NCI-H2081 (cell line): Measurements from ENCODE around the gene AGAP6.
"Not testable (repeated sequence)": the region's sequence is repeated elsewhere in the genome, so short reads cannot be mapped to it uniquely, and the experiment has no call there.

ENCODE experiments used
- DNase-seq, 2 experiments: peaks; one replicate each; lab custom pipeline; 2025; lab: John Stamatoyannopoulos, UW

The AGAP6 gene

DNA sequence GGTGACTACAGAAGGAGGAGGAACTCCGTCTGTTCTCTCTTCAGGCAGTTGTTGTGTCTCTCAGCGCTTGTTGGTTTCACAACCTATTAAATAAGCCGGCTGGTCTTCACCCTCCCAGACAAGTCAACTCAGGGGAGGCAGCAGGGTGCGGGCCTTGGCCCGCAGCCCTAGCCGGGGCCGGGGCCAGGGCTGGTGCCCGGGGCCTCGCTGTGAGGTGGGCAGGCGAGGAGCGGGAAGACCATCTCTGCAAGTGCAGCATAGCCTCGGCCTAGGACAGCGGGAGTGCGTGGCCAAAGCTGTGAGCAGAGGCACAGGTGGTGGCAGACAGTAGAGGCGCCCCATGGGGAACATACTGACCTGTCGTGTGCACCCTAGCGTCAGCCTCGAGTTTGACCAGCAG, at the start of gene AGAP6:
AGAP6 (plus strand) TSS at position 31 of the 400 bp plus-strand sequence; CDS start at position 341, 310 bp downstream.
- DNase-seq = not testable (repeated sequence)

DNA sequence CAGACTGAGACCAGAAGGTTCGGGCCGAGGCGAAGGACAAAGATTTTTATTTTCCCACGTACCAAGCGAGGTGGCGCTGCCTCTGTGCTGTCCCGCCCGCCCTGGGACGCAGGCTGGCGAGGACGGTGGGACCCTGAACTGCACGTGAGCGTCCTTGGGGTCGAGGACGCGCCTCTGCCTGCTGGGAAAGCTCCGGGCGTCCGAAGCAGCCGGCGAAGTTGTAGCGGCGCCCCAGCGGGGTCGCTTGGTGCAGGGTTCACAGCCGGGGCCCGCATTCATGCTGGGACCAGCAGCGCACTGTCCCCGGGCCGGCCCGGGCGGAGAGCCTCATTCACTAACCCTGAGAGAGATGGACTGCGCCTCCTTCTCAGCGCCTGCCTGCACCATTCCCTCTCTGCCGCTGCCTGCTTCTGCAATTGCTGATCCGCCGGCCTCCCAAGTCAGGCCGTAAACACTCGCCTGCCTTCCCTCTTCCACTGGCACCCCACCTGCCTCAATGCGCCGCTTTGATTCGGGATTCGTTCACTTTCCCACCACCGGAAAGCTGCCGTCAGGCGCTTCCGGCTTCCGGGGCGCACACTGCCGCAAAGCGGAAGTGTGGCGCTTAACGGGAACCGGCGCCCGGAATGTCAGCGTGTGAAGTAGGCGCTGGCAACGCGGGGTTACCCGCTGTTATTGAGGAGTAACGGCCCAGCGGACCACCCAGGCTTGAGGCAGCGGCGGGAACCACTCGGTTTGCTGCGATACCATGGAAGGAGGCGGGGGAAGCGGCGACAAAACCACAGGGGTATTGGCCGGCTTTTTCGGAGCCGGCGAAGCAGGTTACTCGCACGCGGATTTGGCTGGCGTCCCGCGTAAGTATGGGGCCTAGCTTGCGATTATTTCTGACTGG, 46.5 kb upstream of the AGAP6 start, which contains the start of the genes PARG and TIMM23B:
PARG (minus strand) TSS at position 581 of the 892 bp plus-strand sequence; CDS start at position 279, 302 bp downstream.
TIMM23B (plus strand) TSS at position 607 of the 892 bp plus-strand sequence; CDS start at position 749, 142 bp downstream.
- DNase-seq = peak; percentile 55 to 83

DNA sequence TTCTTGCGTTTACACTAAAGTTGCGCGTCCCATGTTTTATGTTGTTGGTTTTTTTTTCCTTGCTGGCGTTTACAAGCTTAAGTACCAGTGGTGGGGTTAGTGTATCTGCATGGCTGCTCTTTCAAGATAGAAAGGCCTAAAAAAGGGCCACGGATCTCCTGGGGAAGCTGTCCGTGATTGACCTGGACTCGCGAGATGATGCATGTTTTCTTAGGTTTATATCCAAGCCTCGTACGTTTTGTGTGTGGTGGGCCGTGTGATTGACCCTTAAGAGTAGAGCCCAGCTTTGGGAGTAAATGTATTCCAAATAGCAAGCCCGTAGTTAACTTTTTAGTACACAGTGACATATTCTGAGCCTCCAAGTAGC, 45.9 kb upstream of the AGAP6 start:
- not testable (repeated sequence) for DNase-seq

DNA sequence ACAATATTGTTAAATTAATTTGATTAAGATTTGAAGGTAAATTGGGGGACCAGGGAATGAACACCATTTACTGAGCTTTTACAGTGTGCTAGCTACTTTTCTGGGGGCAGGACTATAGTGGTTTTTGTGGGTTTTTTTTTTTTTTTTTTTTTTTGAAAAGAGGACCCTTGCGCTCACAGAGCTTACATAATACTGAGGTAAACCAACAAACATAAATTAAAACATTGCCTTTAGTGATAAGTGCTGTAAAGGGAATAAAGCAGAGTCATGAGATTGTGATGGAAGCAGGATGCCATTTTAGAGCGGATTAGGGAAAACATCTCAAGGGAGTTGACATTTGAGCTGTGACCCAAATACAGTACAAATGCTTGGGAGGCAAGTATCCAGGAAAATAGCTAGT, 44.6 kb upstream of the AGAP6 start:
- not testable (repeated sequence) for DNase-seq

DNA sequence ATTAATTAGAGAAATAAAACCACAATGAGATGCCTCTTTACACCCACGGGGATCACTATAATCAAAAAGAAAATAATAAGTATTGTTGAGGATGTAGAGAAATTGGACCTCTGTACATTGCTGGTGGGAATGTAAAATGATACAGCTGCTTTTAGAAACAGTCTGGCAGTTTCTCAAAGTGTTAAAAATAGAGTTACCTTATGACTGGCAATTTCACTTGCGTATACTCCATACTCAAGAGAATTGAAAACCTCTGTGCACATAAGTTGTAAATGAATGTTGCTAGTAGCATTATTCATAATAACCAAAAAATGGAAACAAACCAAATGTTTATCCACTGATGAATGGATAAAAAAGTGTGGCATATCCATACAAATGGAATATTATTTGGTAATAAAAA, 40.1 kb upstream of the AGAP6 start:
- DNase-seq = not testable (repeated sequence)

DNA sequence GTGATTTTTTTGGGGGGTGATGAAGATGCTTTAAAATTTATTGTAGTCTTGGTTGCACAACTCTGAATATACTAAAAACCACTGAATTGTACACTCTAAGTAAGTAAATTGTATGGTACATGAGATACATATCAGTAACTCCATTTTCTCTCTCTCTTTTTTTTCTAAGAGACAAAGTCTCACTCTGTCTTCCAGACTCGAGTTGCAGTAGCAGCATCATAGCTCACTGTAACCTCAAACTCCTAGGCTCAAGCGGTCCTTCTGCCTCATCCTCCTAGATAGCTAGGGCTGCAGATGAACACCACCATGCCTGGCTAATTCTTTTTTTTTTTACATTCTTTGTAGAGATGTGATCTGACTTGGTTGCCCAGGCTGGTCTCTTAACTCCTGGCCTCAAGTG, 39.5 kb upstream of the AGAP6 start:
- DNase-seq = not testable (repeated sequence)

DNA sequence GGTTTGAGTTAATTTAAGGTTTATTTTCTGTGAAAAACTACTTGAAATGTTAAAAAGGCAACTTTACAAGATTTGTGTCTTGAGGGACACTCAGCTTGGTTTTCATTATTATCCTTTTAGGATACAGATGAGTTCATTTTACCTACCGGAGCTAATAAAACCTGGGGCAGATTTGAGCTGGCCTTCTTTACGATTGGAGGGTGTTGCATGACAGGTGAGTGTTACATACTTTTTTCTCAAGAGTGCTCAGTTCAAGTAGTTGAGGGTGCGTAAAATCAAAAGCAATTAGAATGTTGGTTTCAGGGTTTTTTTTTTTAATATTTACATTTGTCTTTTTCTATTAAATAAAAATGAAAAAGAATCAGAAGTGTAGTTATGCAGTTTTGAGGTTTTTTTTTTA, 36.2 kb upstream of the AGAP6 start:
- not testable (repeated sequence) for DNase-seq

DNA sequence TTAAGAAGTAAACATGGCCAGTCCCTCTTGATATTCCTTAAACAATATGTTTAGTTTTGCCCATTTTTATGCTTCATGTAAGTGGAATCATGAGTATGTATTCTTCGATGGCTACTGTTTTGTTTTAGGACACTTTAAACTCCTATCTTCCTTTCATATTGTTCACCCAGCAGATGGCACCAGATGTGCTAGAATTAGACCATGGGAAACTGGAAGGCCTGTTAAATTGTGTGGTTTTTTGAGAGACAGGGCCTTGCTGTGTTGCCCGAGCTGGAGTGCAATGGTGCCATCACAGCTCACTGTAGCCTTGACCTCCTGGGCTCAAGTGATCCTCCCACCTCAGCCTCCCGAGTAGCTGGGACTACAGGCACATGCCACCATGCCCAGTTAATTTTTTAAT, 35.1 kb upstream of the AGAP6 start:
- DNase-seq = not testable (repeated sequence)

DNA sequence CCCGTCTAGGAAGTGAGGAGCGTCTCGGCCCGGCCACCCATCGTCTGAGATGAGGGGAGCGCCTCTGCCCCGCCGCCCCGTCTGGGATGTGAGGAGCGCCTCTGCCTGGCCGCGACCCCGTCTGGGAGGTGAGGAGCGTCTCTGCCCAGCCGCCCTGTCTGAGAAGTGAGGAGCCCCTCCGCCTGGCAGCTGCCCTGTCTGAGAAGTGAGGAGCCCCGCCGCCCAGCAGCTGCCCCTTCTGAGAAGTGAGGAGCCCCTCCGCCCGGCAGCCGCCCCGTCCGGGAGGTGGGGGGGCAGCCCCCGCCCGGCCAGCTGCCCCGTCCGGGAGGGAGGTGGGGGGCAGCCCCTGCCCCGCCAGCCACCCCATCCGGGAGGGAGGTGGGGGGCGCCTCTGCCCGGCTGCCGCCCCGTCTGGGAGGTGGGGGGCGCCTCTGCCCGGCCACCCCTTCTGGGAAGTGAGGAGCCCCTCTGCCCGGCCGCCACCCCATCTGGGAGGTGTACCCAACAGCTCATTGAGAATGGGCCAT, 17.8 kb upstream of the AGAP6 start:
- not testable (repeated sequence) for DNase-seq

DNA sequence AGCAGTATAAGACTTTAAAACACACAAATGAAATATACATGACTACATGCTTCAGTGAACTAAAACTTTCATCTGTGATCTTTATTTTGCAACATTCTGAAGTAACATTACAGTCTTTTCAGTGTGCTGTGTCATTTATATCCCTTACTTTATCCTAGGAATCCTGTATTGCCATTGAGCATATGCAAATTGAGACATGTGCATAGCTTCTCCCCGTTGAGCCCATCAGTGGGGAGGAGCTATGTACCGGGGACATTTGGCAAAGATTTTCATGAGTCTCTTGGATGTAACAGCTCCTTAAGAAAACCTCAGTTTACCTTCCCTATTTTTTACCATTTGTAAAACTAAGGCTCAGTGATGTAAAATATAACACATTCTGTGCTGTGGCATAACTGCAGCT, 16.7 kb upstream of the AGAP6 start:
- not testable (repeated sequence) for DNase-seq

DNA sequence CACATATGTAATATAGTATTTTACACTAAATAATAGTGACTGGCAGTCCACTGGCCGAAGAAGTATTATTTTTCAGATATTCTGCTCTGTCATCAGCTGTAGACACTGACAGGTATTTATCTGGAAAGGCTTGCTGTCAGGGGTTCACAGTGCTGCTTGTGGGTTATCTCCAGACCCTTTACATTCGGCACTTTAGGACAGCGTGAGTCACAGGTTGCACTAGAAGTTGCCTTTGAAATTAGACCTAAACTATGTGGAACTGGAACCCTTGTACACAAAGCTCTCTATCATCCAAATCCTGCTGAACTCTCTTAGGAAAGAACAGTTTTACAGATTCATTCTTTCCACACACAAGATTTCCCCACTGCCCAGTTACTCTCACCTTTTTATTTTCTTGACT, 16.1 kb upstream of the AGAP6 start:
- not testable (repeated sequence) for DNase-seq

DNA sequence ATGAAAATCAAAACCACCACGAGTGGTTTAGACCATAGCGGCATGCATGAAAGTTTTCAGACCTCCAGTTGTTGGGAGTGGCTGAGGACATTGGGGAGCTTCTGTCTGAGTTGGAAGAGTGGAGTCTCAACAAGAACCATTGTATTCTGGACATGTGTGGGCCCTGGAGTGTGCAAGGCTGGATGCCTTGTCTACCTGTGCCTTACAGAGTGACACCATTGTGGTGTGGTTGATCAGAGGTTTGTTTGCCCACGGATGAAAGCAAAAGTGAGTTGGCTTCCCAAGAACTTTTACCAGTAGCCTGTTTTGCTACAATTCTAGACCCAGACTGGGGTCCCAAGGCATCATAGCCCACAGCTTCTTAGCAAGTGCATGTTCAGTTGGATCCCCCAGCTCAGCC, 10.4 kb upstream of the AGAP6 start:
- not testable (repeated sequence) for DNase-seq

DNA sequence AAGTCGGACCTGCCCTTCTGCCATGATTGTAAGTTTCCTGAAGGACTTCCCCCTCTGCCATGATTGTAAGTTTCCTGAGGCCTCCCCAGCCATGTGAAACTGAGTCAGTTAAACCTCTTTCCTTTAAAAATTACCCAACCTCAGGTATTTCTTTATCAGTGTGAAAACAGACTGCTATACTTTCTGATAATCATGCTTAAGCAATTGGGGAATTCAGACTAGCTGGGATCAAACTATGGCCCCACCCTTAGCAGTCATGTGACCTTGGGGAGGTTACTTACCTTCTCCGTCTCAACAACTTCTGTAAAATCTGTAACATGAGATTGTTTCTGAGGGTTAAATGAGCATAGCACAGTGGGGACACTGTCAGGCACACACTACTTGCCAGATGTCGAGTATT, 999 bp upstream of the AGAP6 start:
- not testable (repeated sequence) for DNase-seq

DNA sequence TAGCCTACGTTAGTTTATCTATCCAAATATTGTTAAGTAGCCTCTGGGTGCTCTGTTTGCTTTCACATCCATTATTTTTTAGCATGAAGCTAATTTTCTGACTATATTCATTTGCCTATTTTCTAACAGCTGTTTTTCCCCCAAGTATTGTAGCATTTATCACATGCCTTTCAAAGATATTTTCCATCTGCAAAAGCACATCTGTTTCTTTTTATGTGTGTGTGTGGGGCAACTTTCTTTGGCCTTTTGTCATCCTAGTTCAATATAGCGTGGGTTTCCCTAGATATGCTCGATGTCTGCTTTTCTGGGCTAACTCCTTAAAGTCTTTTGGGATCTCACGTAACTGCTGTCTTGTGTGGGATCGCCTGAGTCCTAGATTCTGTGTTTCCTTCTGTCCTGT, 7.1 kb downstream of the AGAP6 start:
- DNase-seq = not testable (repeated sequence)

DNA sequence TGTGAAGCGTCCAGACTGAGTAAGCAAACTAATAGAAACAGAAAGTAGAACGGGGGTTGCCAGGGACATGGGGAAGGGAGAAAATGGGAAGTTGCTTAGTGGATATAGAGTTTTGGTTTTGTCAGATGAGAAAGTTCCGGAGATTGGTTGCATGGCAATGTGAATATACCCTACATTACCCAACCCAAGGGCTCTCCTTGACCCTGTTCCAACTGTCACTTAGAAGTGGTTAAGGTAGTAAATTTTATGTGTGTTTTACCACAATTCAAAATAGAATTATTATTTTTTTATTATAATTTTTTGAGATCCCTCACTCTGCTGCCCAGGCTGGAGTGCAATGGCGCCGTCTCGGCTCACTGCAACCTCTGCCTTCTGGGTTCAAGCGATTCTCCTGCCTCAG, 25.8 kb downstream of the AGAP6 start:
- not testable (repeated sequence) for DNase-seq

DNA sequence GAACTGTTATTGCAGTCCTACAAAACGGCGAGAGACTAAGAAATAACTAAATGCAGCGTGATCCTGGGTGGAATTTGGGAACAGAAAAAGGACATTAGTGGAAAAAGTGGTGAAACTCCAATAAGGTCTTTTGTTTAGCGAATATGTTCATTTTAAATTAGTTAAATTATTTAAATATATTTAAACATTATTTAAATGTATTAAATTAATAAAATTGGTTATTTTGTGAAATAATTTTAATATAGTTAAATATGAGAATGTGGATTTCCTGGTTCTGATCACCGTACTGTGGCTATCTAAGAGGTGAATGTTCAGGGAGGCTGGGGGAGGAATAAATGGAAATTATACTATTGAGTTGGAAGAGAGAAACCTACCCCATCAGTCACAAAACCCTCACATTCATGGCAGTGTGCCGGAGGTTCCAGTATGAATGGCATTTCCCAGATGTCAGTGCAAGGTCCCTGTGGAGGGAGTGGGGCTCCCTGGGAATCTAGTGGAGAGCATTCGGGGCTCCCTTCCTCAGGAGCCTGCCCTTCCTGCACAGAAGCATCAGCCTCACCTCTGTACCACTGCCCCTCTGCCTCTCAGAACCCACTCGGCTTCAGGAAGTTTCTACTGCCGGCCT, 27.5 kb downstream of the AGAP6 start:
- not testable (repeated sequence) for DNase-seq

DNA sequence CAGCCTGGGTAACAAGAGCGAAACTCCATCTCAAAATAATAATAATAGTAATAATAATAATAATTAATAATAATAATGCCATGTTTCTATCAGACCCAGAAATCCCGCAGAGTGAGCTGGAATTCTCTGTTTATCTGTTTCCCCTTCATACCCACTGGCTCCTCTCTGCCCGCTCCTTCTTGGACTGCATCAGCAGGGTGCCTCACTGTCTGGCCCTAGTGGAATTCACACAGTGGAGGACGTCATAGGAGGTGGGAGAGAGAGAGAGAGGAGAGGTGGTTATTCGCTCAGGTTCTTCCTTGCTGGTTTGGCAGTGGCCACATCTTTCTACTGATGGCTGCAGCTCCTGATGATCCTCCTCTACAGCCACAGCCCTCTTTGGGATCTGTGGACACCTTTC, 28.7 kb downstream of the AGAP6 start:
- DNase-seq = not testable (repeated sequence)

DNA sequence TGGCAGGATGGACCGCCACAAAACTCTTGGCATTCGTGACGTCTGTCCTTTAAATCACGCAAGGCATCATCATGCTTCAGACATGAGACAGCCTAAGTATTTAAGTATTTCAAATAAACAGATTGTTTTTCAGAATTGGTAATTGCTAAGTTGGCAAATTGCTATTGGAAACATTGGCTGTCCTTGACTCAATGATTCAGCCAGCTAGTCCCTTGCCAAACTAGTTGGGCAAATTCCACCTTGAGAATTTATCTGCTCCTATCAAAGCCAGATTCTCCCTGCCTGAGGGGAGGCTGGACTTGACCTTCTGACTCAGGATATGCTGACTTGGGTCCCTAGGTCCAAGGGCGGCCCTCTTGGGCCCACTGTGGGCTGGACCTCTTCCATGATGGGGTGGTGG, 29.4 kb downstream of the AGAP6 start:
- DNase-seq = not testable (repeated sequence)

DNA sequence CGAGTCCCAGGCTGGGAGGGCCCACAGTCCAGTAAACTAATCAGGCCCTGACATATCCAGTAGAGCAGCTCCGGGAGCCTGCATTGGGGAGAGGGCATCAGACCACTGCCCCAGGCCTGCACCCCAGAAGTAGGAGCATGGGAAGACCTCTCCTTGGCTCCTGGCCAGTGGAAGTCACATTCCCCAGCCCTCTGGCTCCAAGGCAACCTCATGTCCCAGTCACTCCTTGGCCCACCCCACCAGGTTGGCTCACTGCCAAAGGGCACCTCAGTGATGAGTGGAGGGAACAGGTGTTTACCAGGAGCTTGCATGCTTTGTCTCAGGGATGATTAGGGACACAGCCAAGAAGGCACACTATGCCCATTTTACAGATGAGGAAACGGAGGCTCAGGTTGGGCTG, 31.1 kb downstream of the AGAP6 start:
- DNase-seq = not testable (repeated sequence)

DNA sequence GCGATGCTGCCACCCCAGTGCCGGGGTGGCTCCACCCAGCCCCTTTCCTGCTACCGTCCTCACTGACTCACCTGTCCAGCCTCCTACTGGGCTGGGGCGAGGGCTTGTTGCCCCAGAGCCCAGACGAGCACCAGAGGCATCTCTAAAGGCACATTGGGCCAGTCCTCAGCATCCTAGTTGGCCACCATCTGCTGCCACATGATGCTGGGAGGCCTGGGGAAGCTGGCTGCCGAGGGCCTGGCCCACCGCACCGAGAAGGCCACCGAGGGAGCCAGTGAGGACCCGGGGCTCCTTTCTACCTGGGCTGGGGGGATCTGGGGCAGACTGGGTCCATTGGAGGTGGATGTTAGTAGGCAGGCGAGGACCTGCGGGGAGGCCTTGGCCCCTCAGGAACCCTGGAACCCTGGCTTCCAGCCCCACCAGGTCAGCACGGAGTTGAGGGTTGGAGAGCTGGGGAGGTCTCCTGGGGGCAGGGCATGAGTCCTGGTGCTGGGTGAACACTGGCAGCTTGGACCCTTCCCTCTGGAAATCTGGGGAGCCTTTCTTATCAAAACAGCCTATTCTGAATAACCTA, 32.3 kb downstream of the AGAP6 start:
- not testable (repeated sequence) for DNase-seq

DNA sequence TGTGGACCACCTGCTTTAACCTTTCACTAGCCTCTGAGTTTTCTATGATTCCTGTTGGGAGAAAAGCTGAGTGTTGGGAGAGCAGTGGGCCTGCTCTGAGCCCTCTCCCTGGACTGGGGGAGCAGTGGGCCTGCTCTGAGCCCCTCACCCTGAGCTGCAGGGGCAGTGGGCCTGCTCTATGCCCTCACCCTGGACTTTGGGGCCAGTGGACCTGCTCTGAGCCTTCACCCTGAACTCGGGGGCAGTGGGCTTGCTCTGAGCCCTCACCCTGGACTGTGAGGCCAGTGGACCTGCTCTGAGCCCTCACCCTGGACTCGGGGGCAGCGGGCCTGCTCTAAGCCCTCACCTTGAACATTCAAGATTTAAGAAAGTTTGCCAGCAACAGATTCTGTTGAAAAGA, 33.4 kb downstream of the AGAP6 start:
- DNase-seq = no peak

DNA sequence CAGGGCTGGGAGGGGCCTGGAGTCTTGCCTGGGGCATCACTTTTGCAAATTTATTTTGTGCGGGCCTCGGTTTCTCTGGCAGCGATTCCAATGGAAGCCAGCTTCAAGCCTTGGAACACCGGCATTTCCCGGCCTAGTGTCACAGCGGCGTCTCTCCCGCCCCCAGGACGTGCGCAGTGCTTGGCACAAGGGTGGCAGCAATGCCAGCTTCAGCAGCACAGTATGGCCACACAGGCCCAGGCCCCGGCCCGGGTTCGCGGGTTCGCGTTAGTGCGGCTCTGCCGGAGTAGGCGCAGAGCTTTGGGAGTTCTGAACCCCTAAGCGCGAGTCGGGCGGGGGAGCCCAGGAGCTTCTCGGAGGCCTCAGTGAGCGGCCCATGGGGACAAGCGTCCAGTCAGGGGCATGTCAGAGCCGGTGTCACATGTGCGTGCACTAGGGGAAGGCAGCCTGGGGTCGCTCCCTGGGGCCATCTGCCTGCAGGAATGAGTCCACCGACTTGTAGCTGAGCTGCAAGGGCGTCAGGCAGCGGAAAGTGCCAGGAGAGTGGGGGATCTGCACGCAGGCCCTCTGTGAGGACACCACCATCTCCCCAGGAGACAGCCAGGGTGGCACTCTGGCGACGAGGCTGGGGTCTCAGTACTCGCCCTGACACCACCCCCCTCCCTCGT, 36.6 kb downstream of the AGAP6 start:
- not testable (repeated sequence) for DNase-seq
